ENCODE data around the gene TMBIM4. TPM values are rescaled to one million over a fixed set of nuclear protein-coding genes. Genes with fewer than 3 reads are reported as not detected.

Gene TMBIM4
- total and polyA plus RNA-seq, 7 donors: 77.2 to 200 (median 156) TPM

GRCh38 chr12:66206141-66206540 is 36.3 kb upstream of the TMBIM4 start:
- no peak for TF ChIP-seq EP300 (IDR thresholded peaks at IDR 0.05)
- TF ChIP-seq POLR2A (IDR thresholded peaks at IDR 0.05): no peak
- no peak for TF ChIP-seq POLR2AphosphoS5 (IDR thresholded peaks at IDR 0.05)
- no peak for TF ChIP-seq CTCF (IDR thresholded peaks at IDR 0.05)
- intact Hi-C loops (cut with DNase I): no loop called here

GRCh38 chr12:66203820-66204219 is 34.0 kb upstream of the TMBIM4 start:
- WGBS, 2 donors: 70 to 86% methylated on average over 4 of the region's 4 CpGs
- intact Hi-C loops (cut with DNase I): no loop called here
- Histone ChIP-seq H3K4me1 (no peaks in the 10 kb centered on the region), H3K4me3 (no peak overlapping the region), H3K27me3 (no peaks in the 10 kb centered on the region), H3K9me3 (peaks cover 0 to 5% (median 2%) of the 10 kb centered on the region in 4 donors), H3K36me3 (no peaks in the 10 kb centered on the region), H3K27ac (no peak overlapping the region)
- TF ChIP-seq POLR2A (IDR thresholded peaks at IDR 0.05) (no peak), CTCF (IDR thresholded peaks at IDR 0.05) (no peak)
- no peak for DNase-seq

More at GRCh38 chr12:66206141-66206540, 36.3 kb upstream of the TMBIM4 start:
- no peaks in the 10 kb centered on the region for H3K36me3 ChIP-seq
- H3K4me3 ChIP-seq: no peak overlapping the region
- WGBS, 2 donors: 95% methylated on average over 1 of the region's 1 CpG
- no peak for DNase-seq
- H3K4me1 ChIP-seq: no peaks in the 10 kb centered on the region
- no peak overlapping the region for H3K27ac ChIP-seq
- H3K9me3 ChIP-seq: no peaks in the 10 kb centered on the region
- H3K27me3 ChIP-seq: no peaks in the 10 kb centered on the region

- Histone ChIP-seq H3K4me1 (peaks cover 0 to 6% (median 3%) of the 10 kb centered on the region in 4 donors), H3K27me3 (no peaks in the 10 kb centered on the region), H3K9me3 (peaks cover 0 to 5% (median 2%) of the 10 kb centered on the region in 4 donors), H3K4me3 (no peak overlapping the region), H3K27ac (no peak overlapping the region), H3K36me3 (no peaks in the 10 kb centered on the region)
- DNase-seq: no peak
- intact Hi-C loops (cut with DNase I): no loop called here
- TF ChIP-seq EP300 (IDR thresholded peaks at IDR 0.05): no peak
- TF ChIP-seq POLR2A (IDR thresholded peaks at IDR 0.05): no peak
- no peak for TF ChIP-seq CTCF (IDR thresholded peaks at IDR 0.05)
- TF ChIP-seq POLR2AphosphoS5 (IDR thresholded peaks at IDR 0.05): no peak
Measured at GRCh38 chr12:66199831-66200509, 30.2 kb upstream of the TMBIM4 start.

GRCh38 chr12:66199141-66199540 is 29.3 kb upstream of the TMBIM4 start:
- 88% methylated on average over 3 of the region's 3 CpGs for WGBS, 2 donors
- Histone ChIP-seq H3K27ac (no peak overlapping the region), H3K36me3 (no peaks in the 10 kb centered on the region), H3K9me3 (peaks cover 0 to 5% (median 2%) of the 10 kb centered on the region in 4 donors), H3K27me3 (no peaks in the 10 kb centered on the region), H3K4me3 (no peak overlapping the region), H3K4me1 (peaks cover 0 to 6% (median 3%) of the 10 kb centered on the region in 4 donors)
- intact Hi-C loops (cut with DNase I): no loop called here
- DNase-seq: no peak
- TF ChIP-seq EP300 (IDR thresholded peaks at IDR 0.05): no peak
- TF ChIP-seq POLR2AphosphoS5 (IDR thresholded peaks at IDR 0.05): no peak
- TF ChIP-seq POLR2A (IDR thresholded peaks at IDR 0.05): no peak
- no peak for TF ChIP-seq CTCF (IDR thresholded peaks at IDR 0.05)

- intact Hi-C loops (cut with DNase I): no loop called here
- no peak overlapping the region for H3K4me3 ChIP-seq
- WGBS, 2 donors: 71 to 83% methylated on average over 3 of the region's 3 CpGs
- no peaks in the 10 kb centered on the region for H3K27me3 ChIP-seq
- TF ChIP-seq POLR2A (IDR thresholded peaks at IDR 0.05) (no peak), CTCF (IDR thresholded peaks at IDR 0.05) (no peak), EP300 (IDR thresholded peaks at IDR 0.05) (no peak), POLR2AphosphoS5 (IDR thresholded peaks at IDR 0.05) (no peak)
- peak overlapping the region in 1 of 4 donors; percentile 16 for H3K27ac ChIP-seq
- peaks cover 0 to 5% (median 2%) of the 10 kb centered on the region in 4 donors for H3K9me3 ChIP-seq
- peaks cover 0 to 6% (median 3%) of the 10 kb centered on the region in 4 donors for H3K4me1 ChIP-seq
- no peaks in the 10 kb centered on the region for H3K36me3 ChIP-seq
- DNase-seq: no peak
Measured at GRCh38 chr12:66197495-66197921, 27.7 kb upstream of the TMBIM4 start.
